DMS79 (cell line): ENCODE measurements around the gene ALDH18A1.
"Not testable (repeated sequence)": the region's sequence is repeated elsewhere in the genome, so short reads cannot be mapped to it uniquely, and the experiment has no call there.

Experiments
- DNase-seq: peaks from one replicate; lab custom pipeline; 2025; lab: John Stamatoyannopoulos, UW

ALDH18A1 gene

GRCh38 chr10:95650232-95650631, 6.3 kb downstream of the ALDH18A1 start:
- no peak for DNase-seq

- DNase-seq, result no peak
Observed at GRCh38 chr10:95648138-95648537, 8.4 kb downstream of the ALDH18A1 start.

- DNase-seq, result no peak
Observed at GRCh38 chr10:95646160-95646559, 10.4 kb downstream of the ALDH18A1 start.

GRCh38 chr10:95644901-95645300, 11.6 kb downstream of the ALDH18A1 start:
- DNase-seq, result no peak

- no peak for DNase-seq
Observed at GRCh38 chr10:95640891-95641315, 15.6 kb downstream of the ALDH18A1 start.

GRCh38 chr10:95637911-95638310, 18.6 kb downstream of the ALDH18A1 start:
- DNase-seq, result no peak

- no peak for DNase-seq
Observed at GRCh38 chr10:95637140-95637539, 19.4 kb downstream of the ALDH18A1 start.

GRCh38 chr10:95635319-95635733, 21.2 kb downstream of the ALDH18A1 start:
- no peak for DNase-seq

GRCh38 chr10:95628786-95629185, 27.7 kb downstream of the ALDH18A1 start:
- DNase-seq, result no peak

GRCh38 chr10:95626500-95626899, 30.0 kb downstream of the ALDH18A1 start:
- no peak for DNase-seq

- not testable (repeated sequence) for DNase-seq
Observed at GRCh38 chr10:95620415-95620814, 36.1 kb downstream of the ALDH18A1 start.

GRCh38 chr10:95618101-95618500, 38.4 kb downstream of the ALDH18A1 start:
- DNase-seq, result no peak

- DNase-seq, result no peak
Observed at GRCh38 chr10:95616446-95616845, 40.1 kb downstream of the ALDH18A1 start.

GRCh38 chr10:95613330-95613729, 43.2 kb downstream of the ALDH18A1 start:
- no peak for DNase-seq

GRCh38 chr10:95610727-95611126, 45.8 kb downstream of the ALDH18A1 start:
- DNase-seq, result no peak

GRCh38 chr10:95606922-95607321, 49.6 kb downstream of the ALDH18A1 start:
- DNase-seq, result no peak

GRCh38 chr10:95605163-95605562, 51.3 kb downstream of the ALDH18A1 start:
- DNase-seq, result no peak

GRCh38 chr10:95604630-95605029, 51.9 kb downstream of the ALDH18A1 start:
- DNase-seq, result no peak

- no peak for DNase-seq
Observed at GRCh38 chr10:95602382-95602781, 54.1 kb downstream of the ALDH18A1 start.

- peak; percentile 0 for DNase-seq
Observed at GRCh38 chr10:95601116-95601719, 55.3 kb downstream of the ALDH18A1 start.

GRCh38 chr10:95600158-95600557, 56.4 kb downstream of the ALDH18A1 start:
- no peak for DNase-seq

GRCh38 chr10:95597788-95598187, 58.7 kb downstream of the ALDH18A1 start:
- no peak for DNase-seq

- no peak for DNase-seq
Observed at GRCh38 chr10:95588025-95588424, 68.5 kb downstream of the ALDH18A1 start.

GRCh38 chr10:95579835-95580535, 76.5 kb downstream of the ALDH18A1 start:
- no peak for DNase-seq
